ENCODE measurements around the gene PFN3. TPM values are rescaled to one million over a fixed set of nuclear protein-coding genes. Genes with fewer than 3 reads are reported as not detected.
A peak's percentile ranks its signal among the peaks of the same experiment; 100 is the strongest.

Gene PFN3
- total RNA-seq, 2 donors from 2014 or later = not detected

GRCh38 chr5:177359860-177360259 is 40.6 kb downstream of the PFN3 start:
- Histone ChIP-seq H3K4me3 (no peak overlapping the region), H3K9me3 (no peaks in the 10 kb centered on the region), H3K4me1 (ENCODE audit: control insufficient read depth in 1 of 2, low read depth in 2 of 2) (peaks cover 9 to 12% of the 10 kb centered on the region in 2 donors), H3K36me3 (no peaks in the 10 kb centered on the region), H3K27ac (no peak overlapping the region), H3K27me3 (replicated peaks; ENCODE audit: insufficient read depth) (no peaks in the 10 kb centered on the region)
- no peak for ATAC-seq (ENCODE audit: insufficient number of reproducible peaks, low FRiP score, low read depth)
- TF ChIP-seq, protein P1, sequence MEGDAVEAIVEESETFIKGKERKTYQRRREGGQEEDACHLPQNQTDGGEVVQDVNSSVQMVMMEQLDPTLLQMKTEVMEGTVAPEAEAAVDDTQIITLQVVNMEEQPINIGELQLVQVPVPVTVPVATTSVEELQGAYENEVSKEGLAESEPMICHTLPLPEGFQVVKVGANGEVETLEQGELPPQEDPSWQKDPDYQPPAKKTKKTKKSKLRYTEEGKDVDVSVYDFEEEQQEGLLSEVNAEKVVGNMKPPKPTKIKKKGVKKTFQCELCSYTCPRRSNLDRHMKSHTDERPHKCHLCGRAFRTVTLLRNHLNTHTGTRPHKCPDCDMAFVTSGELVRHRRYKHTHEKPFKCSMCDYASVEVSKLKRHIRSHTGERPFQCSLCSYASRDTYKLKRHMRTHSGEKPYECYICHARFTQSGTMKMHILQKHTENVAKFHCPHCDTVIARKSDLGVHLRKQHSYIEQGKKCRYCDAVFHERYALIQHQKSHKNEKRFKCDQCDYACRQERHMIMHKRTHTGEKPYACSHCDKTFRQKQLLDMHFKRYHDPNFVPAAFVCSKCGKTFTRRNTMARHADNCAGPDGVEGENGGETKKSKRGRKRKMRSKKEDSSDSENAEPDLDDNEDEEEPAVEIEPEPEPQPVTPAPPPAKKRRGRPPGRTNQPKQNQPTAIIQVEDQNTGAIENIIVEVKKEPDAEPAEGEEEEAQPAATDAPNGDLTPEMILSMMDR (IDR thresholded peaks at IDR 0.05) = no peak
- no peak for DNase-seq (ENCODE audit: low spot score)

DNA sequence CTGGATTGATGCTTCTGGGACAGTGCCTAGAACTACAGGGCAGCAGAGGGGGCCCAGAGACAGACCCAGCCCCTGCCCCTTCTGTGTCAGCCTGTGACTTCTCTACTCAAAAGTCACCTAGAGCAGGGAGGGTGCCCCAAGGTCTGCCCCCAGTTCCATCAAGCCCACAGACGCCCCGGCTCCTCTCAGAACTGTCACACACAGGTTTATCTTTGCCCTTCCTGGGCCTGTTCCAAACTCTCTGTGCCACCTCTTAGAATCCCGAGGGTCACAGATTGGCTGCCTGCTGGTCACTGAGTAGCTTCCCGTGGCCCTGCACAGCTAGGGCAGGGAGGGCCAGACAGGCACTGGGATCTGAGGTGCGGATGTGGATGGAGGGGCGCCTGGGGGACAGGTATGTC is 41.0 kb downstream of the PFN3 start:
- H3K27me3 ChIP-seq (replicated peaks; ENCODE audit: insufficient read depth) = no peaks in the 10 kb centered on the region
- peaks cover 9 to 12% of the 10 kb centered on the region in 2 donors for H3K4me1 ChIP-seq (ENCODE audit: control insufficient read depth in 1 of 2, low read depth in 2 of 2)
- H3K9me3 ChIP-seq = no peaks in the 10 kb centered on the region
- DNase-seq (ENCODE audit: low spot score) (no peak), ATAC-seq (ENCODE audit: insufficient number of reproducible peaks, low FRiP score, low read depth) (no peak)
- H3K27ac ChIP-seq = no peak overlapping the region
- no peaks in the 10 kb centered on the region for H3K36me3 ChIP-seq
- TF ChIP-seq, protein P1 (IDR thresholded peaks at IDR 0.05) = no peak
- H3K4me3 ChIP-seq = no peak overlapping the region

DNA sequence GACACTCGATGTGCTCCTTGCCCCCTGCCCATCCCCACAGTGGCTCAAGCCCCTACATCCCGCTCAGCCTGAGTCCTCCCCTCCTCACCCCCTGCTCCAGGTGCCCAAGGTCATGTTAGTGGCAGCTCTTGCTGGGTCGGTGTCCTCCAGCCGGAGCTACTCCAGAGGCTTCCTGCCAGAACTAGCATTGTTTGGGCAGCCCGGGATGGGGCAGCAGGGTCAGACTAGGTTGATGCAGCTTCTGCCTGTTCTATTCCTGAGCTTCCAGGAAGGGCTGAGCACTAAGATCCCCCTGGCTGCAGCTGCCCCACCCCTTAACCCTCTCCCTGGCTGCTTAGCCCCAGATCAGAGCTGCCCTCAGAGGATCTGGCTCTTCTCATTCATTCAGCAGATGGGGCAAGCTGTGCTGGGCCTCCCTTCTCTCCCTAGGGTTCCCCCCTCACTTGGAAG is 42.1 kb downstream of the PFN3 start:
- no peaks in the 10 kb centered on the region for H3K27me3 ChIP-seq (replicated peaks; ENCODE audit: insufficient read depth)
- H3K9me3 ChIP-seq = no peaks in the 10 kb centered on the region
- DNase-seq (ENCODE audit: low spot score) (no peak), ATAC-seq (ENCODE audit: insufficient number of reproducible peaks, low FRiP score, low read depth) (no peak)
- TF ChIP-seq, protein P1 (IDR thresholded peaks at IDR 0.05) = no peak
- H3K36me3 ChIP-seq = no peaks in the 10 kb centered on the region
- peak overlapping the region; percentile 63 for H3K4me3 ChIP-seq
- no peak overlapping the region for H3K27ac ChIP-seq
- peaks cover 6 to 8% of the 10 kb centered on the region in 2 donors for H3K4me1 ChIP-seq (ENCODE audit: control insufficient read depth in 1 of 2, low read depth in 2 of 2)

- ATAC-seq (ENCODE audit: insufficient number of reproducible peaks, low FRiP score, low read depth) (no peak), DNase-seq (ENCODE audit: low spot score) (no peak)
- H3K4me1 ChIP-seq (ENCODE audit: control insufficient read depth in 1 of 2, low read depth in 2 of 2) = peaks cover 0 to 3% of the 10 kb centered on the region in 2 donors
- H3K27ac ChIP-seq = no peak within 1 kb of the TSS
- TF ChIP-seq, protein P1 (IDR thresholded peaks at IDR 0.05) = no peak
- no peaks in the 10 kb centered on the region for H3K9me3 ChIP-seq
- H3K36me3 ChIP-seq = no peaks in the 10 kb centered on the region
- H3K27me3 ChIP-seq (replicated peaks; ENCODE audit: insufficient read depth) = no peaks in the 10 kb centered on the region
- peak within 1 kb of the TSS; percentile 63 for H3K4me3 ChIP-seq
Measured at GRCh38 chr5:177357459-177358351, 42.8 kb downstream of the PFN3 start, which contains the start of gene RGS14. Gene RGS14, plus strand, starts transcription at chr5:177357924. Its CDS starts 101 bp downstream, at chr5:177358025.

- H3K9me3 ChIP-seq = no peaks in the 10 kb centered on the region
- H3K4me3 ChIP-seq = no peak overlapping the region
- DNase-seq (ENCODE audit: low spot score) = no peak
- TF ChIP-seq, protein P1 (IDR thresholded peaks at IDR 0.05) = no peak
- H3K27ac ChIP-seq = no peak overlapping the region
- no peaks in the 10 kb centered on the region for H3K27me3 ChIP-seq (replicated peaks; ENCODE audit: insufficient read depth)
- H3K36me3 ChIP-seq = no peaks in the 10 kb centered on the region
- peaks cover 0 to 2% of the 10 kb centered on the region in 2 donors for H3K4me1 ChIP-seq (ENCODE audit: control insufficient read depth in 1 of 2, low read depth in 2 of 2)
- ATAC-seq (ENCODE audit: insufficient number of reproducible peaks, low FRiP score, low read depth) = no peak
Measured at GRCh38 chr5:177357146-177357458, 43.4 kb downstream of the PFN3 start.
